DMS 273 (cell line): ENCODE results near the gene PSD4.

ENCODE experiments used
- DNase-seq: peaks from one replicate; lab custom pipeline; 2025; ENCODE audit not compliant: unreplicated experiment; lab: John Stamatoyannopoulos, UW

The PSD4 gene

GRCh38 chr2:113167115-113167932, 6.4 kb upstream of the PSD4 start:
- peak; percentile 19 for DNase-seq

- no peak for DNase-seq
These were observed 5.8 kb upstream of the PSD4 start for GRCh38 chr2:113167962-113168340.

- DNase-seq = no peak
These were observed 4.7 kb upstream of the PSD4 start for GRCh38 chr2:113169002-113169530.

- no peak for DNase-seq
These were observed 4.2 kb upstream of the PSD4 start for GRCh38 chr2:113169586-113169985.

GRCh38 chr2:113171334-113172075, 2.3 kb upstream of the PSD4 start:
- no peak for DNase-seq

GRCh38 chr2:113172721-113173541, 840 bp upstream of the PSD4 start:
- DNase-seq = no peak

- DNase-seq = no peak
These were observed 592 bp downstream of the PSD4 start for GRCh38 chr2:113174376-113174750.

GRCh38 chr2:113175042-113175628, 1.4 kb downstream of the PSD4 start:
- DNase-seq = no peak

GRCh38 chr2:113175736-113176695, 2.2 kb downstream of the PSD4 start:
- no peak for DNase-seq

GRCh38 chr2:113176696-113177355, 3.1 kb downstream of the PSD4 start:
- no peak for DNase-seq

GRCh38 chr2:113178069-113178746, 4.4 kb downstream of the PSD4 start:
- no peak for DNase-seq

GRCh38 chr2:113178891-113179290, 5.1 kb downstream of the PSD4 start:
- no peak for DNase-seq

- no peak for DNase-seq
These were observed 5.8 kb downstream of the PSD4 start for GRCh38 chr2:113179446-113180045.

GRCh38 chr2:113180131-113180946, 6.6 kb downstream of the PSD4 start:
- no peak for DNase-seq

GRCh38 chr2:113181258-113182051, 7.7 kb downstream of the PSD4 start:
- peak; percentile 27 for DNase-seq

GRCh38 chr2:113182471-113183260, 8.9 kb downstream of the PSD4 start:
- no peak for DNase-seq
